Keratinocyte (primary cell): Measurements from ENCODE around the gene EEF1E1. TPM values are rescaled to one million over a fixed set of nuclear protein-coding genes. Genes with fewer than 3 reads are reported as not detected.

Experiments
- DNase-seq: peaks from one replicate; pipeline ENCODE4 v3.0.0-alpha.2; 2011; ENCODE audit warnings: low read depth, missing footprints, low spot score
- FAIRE-seq: peaks from 2 replicates; lab custom pipeline; 2011; peaks lifted over from hg19 to GRCh38; lab: Jason Lieb, UNC
- H2AFZ ChIP-seq: 2 replicates; pipeline ENCODE4 v1.6.0; 2012; ENCODE audit warnings: low read length, control low read depth, inconsistent platforms; ENCODE audit not compliant: control insufficient read depth
- H3K27ac ChIP-seq: 2 replicates; pipeline ENCODE4 v1.5.1; 2011; ENCODE audit warnings: low read length; ENCODE audit not compliant: control insufficient read depth, insufficient read depth
- H3K27me3 ChIP-seq: 3 replicates; pipeline ENCODE4 v1.6.0; 2011; ENCODE audit warnings: low read length; ENCODE audit not compliant: control insufficient read depth, insufficient read depth; ENCODE audit errors: extremely low read depth
- H3K36me3 ChIP-seq, 2 experiments: 2 replicates in 1 of 2; 3 replicates in 1 of 2; pipeline ENCODE4 v1.5.1; 2011; ENCODE audit warnings: low read length in 2 of 2, mild to moderate bottlenecking in 1 of 2; ENCODE audit not compliant: control insufficient read depth in 2 of 2, insufficient read depth in 2 of 2; ENCODE audit errors: extremely low read depth in 1 of 2
- H3K4me1 ChIP-seq: 3 replicates; pipeline ENCODE4 v1.5.1; 2011; ENCODE audit warnings: low read length; ENCODE audit not compliant: control insufficient read depth, insufficient read depth; ENCODE audit errors: extremely low read depth
- H3K4me2 ChIP-seq: 3 replicates; pipeline ENCODE4 v1.6.0; 2011; ENCODE audit warnings: low read depth, low read length; ENCODE audit not compliant: control insufficient read depth, insufficient read depth; ENCODE audit errors: extremely low read depth
- H3K4me3 ChIP-seq, 3 experiments: fragments of 200-600 bp in 1 of 3; sonication (generic) in 1 of 3; 2 replicates in 2 of 3; 3 replicates in 1 of 3; pipeline ENCODE4 v1.5.1; 2011 to 2016; ENCODE audit warnings: low read length in 3 of 3, mild to moderate bottlenecking in 3 of 3, control low read depth in 2 of 3, inconsistent platforms in 1 of 3, low read depth in 1 of 3, mixed read lengths in 1 of 3, mixed run types in 1 of 3, moderate library complexity in 1 of 3; ENCODE audit not compliant: control insufficient read depth in 2 of 3, insufficient read depth in 2 of 3; ENCODE audit errors: extremely low read depth in 1 of 3
- H3K79me2 ChIP-seq: 2 replicates; pipeline ENCODE4 v1.6.0; 2012; ENCODE audit warnings: low read length; ENCODE audit not compliant: control insufficient read depth, insufficient read depth
- H3K9ac ChIP-seq: 3 replicates; pipeline ENCODE4 v1.6.0; 2011; ENCODE audit warnings: low read length; ENCODE audit not compliant: control insufficient read depth, insufficient read depth; ENCODE audit errors: extremely low read depth
- H3K9me1 ChIP-seq: 3 replicates; pipeline ENCODE4 v1.6.0; 2011; ENCODE audit warnings: low read length; ENCODE audit not compliant: control insufficient read depth, insufficient read depth; ENCODE audit errors: extremely low read depth
- H3K9me3 ChIP-seq: 2 replicates; pipeline ENCODE4 v1.5.1; 2012; ENCODE audit warnings: low read depth, low read length; ENCODE audit not compliant: control insufficient read depth
- H4K20me1 ChIP-seq: 3 replicates; pipeline ENCODE4 v1.6.0; 2011; ENCODE audit warnings: low read length; ENCODE audit not compliant: control insufficient read depth, insufficient read depth; ENCODE audit errors: extremely low read depth
- EZH2 ChIP-seq: IDR thresholded peaks from one replicate; pipeline ENCODE4 v1.6.1; 2012; ENCODE audit warnings: inconsistent platforms, mild to moderate bottlenecking, low read length, moderate library complexity
- dilution Hi-C: fragments of 300-500 bp; cut with MboI; formaldehyde crosslinking; loops from one replicate; pipeline ENCODE4 v1.7.0; 2020; ENCODE audit warnings: low sequenced_read_pairs; ENCODE audit not compliant: extremely low pct_ligation_motif_present
- polyA plus RNA-seq, 5 experiments: library from polyadenylated mRNA; depleted of rRNA in 3 of 5; stranded (reverse) in 3 of 5; stranded (forward) in 1 of 5; unstranded in 1 of 5; fragments of >200 nt; gene quantifications; 1 replicate in 1 of 5; 2 replicates in 3 of 5; 3 replicates in 1 of 5; pipeline versions ENCODE4 v1.2.1 to v1.2.3, GENCODE V29; 2011 to 2012; ENCODE audit warnings: missing spikeins in 2 of 5, low read depth in 1 of 5, low replicate concordance in 1 of 5
- TF ChIP-seq, protein P1 (sequence below), 3 experiments: IDR thresholded peaks in 1 of 3; conservative IDR thresholded peaks in 1 of 3; optimal IDR thresholded peaks in 1 of 3; 2 replicates in 2 of 3; 3 replicates in 1 of 3; pipeline versions ENCODE3 to v1.5.1; 2011; ENCODE audit warnings: low read length in 3 of 3, mild to moderate bottlenecking in 3 of 3, moderate library complexity in 2 of 3, control low read depth in 1 of 3, inconsistent platforms in 1 of 3; ENCODE audit not compliant: insufficient read depth in 2 of 3; ENCODE audit errors: extremely low read depth in 1 of 3

EEF1E1 gene
- polyA plus RNA-seq, 1 donor (not counting 4 experiments of a cell fraction or from before 2014, with no cell fraction given), result 83.5 TPM

DNA sequence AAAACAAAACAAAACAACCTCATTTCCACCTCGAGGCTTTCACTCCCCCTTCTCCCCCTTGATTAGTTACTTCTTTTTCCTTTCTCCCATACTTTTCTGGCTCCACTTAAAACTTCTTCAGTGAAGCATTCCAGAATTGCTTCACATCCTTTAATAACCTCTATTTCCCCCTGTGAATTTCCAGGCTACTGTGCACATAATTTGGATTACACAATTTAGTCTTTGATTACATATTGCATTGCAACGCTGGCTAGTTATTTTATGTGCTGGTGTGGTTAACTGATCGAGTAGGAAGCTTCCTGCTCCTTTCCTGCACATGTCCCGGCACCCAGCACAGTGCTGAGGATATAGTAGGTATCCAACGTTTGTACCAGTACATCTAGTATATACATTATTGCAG, 28.1 kb upstream of the EEF1E1 start:
- Histone ChIP-seq H3K4me3 (no peak overlapping the region), H3K4me1 (no peaks in the 10 kb centered on the region), H3K27me3 (no peaks in the 10 kb centered on the region), H4K20me1 (no peaks in the 10 kb centered on the region), H3K9ac (no peak overlapping the region), H3K79me2 (no peaks in the 10 kb centered on the region), H2AFZ (no peak overlapping the region), H3K9me3 (no peaks in the 10 kb centered on the region), H3K4me2 (no peak overlapping the region), H3K9me1 (no peaks in the 10 kb centered on the region), H3K27ac (no peak overlapping the region), H3K36me3 (no peaks in the 10 kb centered on the region)
- no peak for FAIRE-seq
- DNase-seq, result no peak
- dilution Hi-C loops, result no loop called here
- no peak for TF ChIP-seq EZH2
- TF ChIP-seq, protein P1, sequence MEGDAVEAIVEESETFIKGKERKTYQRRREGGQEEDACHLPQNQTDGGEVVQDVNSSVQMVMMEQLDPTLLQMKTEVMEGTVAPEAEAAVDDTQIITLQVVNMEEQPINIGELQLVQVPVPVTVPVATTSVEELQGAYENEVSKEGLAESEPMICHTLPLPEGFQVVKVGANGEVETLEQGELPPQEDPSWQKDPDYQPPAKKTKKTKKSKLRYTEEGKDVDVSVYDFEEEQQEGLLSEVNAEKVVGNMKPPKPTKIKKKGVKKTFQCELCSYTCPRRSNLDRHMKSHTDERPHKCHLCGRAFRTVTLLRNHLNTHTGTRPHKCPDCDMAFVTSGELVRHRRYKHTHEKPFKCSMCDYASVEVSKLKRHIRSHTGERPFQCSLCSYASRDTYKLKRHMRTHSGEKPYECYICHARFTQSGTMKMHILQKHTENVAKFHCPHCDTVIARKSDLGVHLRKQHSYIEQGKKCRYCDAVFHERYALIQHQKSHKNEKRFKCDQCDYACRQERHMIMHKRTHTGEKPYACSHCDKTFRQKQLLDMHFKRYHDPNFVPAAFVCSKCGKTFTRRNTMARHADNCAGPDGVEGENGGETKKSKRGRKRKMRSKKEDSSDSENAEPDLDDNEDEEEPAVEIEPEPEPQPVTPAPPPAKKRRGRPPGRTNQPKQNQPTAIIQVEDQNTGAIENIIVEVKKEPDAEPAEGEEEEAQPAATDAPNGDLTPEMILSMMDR (optimal IDR thresholded peaks at IDR 0.05 in 1 of 3, IDR thresholded peaks at IDR 0.05 in 1 of 3, conservative IDR thresholded peaks at IDR 0.05 in 1 of 3; ENCODE audit: extremely low read depth in 1 of 3, insufficient read depth in 2 of 3, low read length in 3 of 3), result no peak

DNA sequence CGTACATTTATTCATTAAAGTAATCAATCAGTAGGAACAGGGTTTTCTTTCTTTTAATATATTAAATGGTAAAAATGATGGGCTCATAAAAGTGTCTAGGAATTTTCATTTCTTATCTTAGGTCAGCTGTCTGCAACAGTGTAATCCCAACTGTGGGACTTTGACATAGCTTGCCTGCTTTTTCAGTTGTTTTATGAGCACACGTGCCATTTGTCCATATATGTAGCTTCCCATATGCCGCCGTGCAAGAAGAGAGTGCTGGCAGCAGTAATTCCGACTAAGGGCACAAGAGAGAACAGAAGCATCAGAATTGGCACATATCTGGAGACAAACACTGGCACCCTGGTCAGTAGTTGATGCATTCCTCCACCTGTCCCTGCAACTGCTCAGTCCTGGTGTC, 20.9 kb upstream of the EEF1E1 start:
- Histone ChIP-seq H3K4me1 (no peaks in the 10 kb centered on the region), H3K27ac (no peak overlapping the region), H3K4me2 (no peak overlapping the region), H3K79me2 (no peaks in the 10 kb centered on the region), H4K20me1 (no peaks in the 10 kb centered on the region), H3K36me3 (no peaks in the 10 kb centered on the region), H3K9me3 (no peaks in the 10 kb centered on the region), H3K4me3 (no peak overlapping the region), H3K9me1 (no peaks in the 10 kb centered on the region), H3K9ac (no peak overlapping the region), H3K27me3 (no peaks in the 10 kb centered on the region), H2AFZ (no peak overlapping the region)
- TF ChIP-seq, protein P1 (optimal IDR thresholded peaks at IDR 0.05 in 1 of 3, IDR thresholded peaks at IDR 0.05 in 1 of 3, conservative IDR thresholded peaks at IDR 0.05 in 1 of 3; ENCODE audit: extremely low read depth in 1 of 3, insufficient read depth in 2 of 3, low read length in 3 of 3), result no peak
- no peak for TF ChIP-seq EZH2
- no peak for DNase-seq
- dilution Hi-C loops, result no loop called here
- FAIRE-seq, result no peak
